Measurements from ENCODE around the gene UQCRH.

GRCh38 chr1:46342084-46342656 lies 38.7 kb downstream of the UQCRH start:
- TF ChIP-seq, protein P1, sequence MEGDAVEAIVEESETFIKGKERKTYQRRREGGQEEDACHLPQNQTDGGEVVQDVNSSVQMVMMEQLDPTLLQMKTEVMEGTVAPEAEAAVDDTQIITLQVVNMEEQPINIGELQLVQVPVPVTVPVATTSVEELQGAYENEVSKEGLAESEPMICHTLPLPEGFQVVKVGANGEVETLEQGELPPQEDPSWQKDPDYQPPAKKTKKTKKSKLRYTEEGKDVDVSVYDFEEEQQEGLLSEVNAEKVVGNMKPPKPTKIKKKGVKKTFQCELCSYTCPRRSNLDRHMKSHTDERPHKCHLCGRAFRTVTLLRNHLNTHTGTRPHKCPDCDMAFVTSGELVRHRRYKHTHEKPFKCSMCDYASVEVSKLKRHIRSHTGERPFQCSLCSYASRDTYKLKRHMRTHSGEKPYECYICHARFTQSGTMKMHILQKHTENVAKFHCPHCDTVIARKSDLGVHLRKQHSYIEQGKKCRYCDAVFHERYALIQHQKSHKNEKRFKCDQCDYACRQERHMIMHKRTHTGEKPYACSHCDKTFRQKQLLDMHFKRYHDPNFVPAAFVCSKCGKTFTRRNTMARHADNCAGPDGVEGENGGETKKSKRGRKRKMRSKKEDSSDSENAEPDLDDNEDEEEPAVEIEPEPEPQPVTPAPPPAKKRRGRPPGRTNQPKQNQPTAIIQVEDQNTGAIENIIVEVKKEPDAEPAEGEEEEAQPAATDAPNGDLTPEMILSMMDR (IDR thresholded peaks at IDR 0.05): peak; percentile 36; the same call in 1 of the 2 replicates
- no peak for TF ChIP-seq POLR2AphosphoS5 (IDR thresholded peaks at IDR 0.05; ENCODE audit: low read depth, low read length)
- TF ChIP-seq RAD21 (IDR thresholded peaks at IDR 0.05; ENCODE audit: low read length): no peak
- no peak for TF ChIP-seq EP300 (IDR thresholded peaks at IDR 0.05; ENCODE audit: borderline replicate concordance in 1 of 2, low read depth in 1 of 2, low read length in 1 of 2)
- no peak for TF ChIP-seq TCF12 (IDR thresholded peaks at IDR 0.05)
- TF ChIP-seq, protein P2, sequence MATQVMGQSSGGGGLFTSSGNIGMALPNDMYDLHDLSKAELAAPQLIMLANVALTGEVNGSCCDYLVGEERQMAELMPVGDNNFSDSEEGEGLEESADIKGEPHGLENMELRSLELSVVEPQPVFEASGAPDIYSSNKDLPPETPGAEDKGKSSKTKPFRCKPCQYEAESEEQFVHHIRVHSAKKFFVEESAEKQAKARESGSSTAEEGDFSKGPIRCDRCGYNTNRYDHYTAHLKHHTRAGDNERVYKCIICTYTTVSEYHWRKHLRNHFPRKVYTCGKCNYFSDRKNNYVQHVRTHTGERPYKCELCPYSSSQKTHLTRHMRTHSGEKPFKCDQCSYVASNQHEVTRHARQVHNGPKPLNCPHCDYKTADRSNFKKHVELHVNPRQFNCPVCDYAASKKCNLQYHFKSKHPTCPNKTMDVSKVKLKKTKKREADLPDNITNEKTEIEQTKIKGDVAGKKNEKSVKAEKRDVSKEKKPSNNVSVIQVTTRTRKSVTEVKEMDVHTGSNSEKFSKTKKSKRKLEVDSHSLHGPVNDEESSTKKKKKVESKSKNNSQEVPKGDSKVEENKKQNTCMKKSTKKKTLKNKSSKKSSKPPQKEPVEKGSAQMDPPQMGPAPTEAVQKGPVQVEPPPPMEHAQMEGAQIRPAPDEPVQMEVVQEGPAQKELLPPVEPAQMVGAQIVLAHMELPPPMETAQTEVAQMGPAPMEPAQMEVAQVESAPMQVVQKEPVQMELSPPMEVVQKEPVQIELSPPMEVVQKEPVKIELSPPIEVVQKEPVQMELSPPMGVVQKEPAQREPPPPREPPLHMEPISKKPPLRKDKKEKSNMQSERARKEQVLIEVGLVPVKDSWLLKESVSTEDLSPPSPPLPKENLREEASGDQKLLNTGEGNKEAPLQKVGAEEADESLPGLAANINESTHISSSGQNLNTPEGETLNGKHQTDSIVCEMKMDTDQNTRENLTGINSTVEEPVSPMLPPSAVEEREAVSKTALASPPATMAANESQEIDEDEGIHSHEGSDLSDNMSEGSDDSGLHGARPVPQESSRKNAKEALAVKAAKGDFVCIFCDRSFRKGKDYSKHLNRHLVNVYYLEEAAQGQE (IDR thresholded peaks at IDR 0.05; ENCODE audit: low read depth, low read length): no peak
- TF ChIP-seq EZH2phosphoT487 (IDR thresholded peaks at IDR 0.05; ENCODE audit: borderline replicate concordance, low read depth): no peak
- TF ChIP-seq SMC3 (IDR thresholded peaks at IDR 0.05; ENCODE audit: low read depth, low read length): no peak
- TF ChIP-seq ZBTB33 (IDR thresholded peaks at IDR 0.05; ENCODE audit: borderline replicate concordance, low read depth): no peak
- no peak for TF ChIP-seq GATA2 (CRISPR knock-in tag; IDR thresholded peaks at IDR 0.05)
- no peak for TF ChIP-seq USF1 (IDR thresholded peaks at IDR 0.05; ENCODE audit: borderline replicate concordance, low read depth)

All from SK-N-SH (cell line).